ENCODE measurements around the gene KIF26B. TPM values are rescaled to one million over a fixed set of nuclear protein-coding genes. Genes with fewer than 3 reads are reported as not detected.
"Not testable (repeated sequence)": the region's sequence is repeated elsewhere in the genome, so short reads cannot be mapped to it uniquely, and the experiment has no call there.

Gene KIF26B
- total and polyA plus RNA-seq, 8 donors, result 0.27 to 4.5 (median 0.63) TPM

DNA sequence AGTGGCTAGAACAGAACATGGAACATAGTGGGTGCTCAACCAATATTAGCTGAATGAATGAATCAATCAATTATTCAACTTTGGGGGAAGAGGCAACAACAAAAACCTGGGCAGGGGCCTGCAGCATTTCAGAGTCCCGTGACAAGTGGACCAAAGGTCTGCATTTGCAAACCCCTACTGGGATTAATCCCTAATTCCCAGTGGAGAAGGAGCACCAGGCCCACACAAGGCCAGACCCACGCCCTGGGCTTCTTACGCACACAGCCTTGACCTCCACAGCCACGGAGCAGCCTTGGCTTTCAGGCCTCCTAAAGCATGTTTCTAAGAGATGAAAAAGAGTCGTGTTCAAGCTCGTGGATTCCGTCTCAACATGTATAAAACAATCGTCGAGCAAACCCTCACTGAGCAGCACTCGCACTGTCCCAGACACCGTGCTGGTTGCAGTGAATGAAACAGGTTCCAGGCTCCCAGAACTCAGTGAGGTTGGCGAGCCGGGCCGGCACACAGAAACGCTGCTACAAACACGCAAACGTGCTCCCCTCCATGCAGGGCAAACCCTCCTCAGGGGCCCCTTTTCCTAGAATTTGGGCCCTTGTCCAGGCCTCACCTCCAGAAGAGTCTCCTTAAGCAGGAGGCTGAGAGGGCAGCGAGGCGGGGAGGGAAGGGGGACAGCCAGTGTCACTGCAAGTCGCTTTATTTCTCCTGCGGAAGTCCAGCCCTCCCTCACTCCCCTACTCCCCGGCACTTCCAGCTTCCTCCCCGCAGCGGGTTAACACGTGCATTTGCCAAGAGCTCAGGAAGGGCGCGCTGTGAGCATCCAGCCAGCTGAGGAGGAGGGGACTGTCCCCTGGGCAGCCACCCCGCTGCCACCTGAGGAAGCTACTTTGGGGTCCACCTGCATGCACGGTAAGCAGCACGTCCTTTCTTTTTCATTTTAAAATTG, 556.4 kb downstream of the KIF26B start:
- no peak for FAIRE-seq
- DNase-seq, result no peak

DNA sequence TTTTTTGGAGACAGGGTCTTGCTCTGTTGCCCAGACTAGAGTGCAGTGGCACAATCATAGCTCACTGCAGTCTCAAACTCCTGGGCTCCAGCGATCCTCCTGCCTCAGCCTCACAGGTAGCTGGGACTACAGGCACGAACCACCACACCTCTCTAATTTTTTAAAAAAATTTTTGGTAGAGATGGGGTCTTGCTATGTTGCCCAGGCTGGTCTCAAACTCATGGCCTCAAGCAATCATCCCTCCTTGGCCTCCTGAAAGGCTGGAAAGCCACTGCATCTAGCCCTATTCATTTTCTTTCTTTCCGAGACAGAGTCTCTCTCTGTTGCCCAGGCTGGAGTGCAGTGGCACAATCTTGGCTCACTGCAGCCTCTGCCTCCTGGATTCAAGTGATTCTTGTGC, 559.2 kb downstream of the KIF26B start:
- H3K4me1 ChIP-seq; H3K9me3 ChIP-seq; H3K36me3 ChIP-seq; H3K27me3 ChIP-seq; FAIRE-seq; H3K4me3 ChIP-seq; DNase-seq; H3K27ac ChIP-seq; intact Hi-C loops (cut with DNase I); ATAC-seq: not testable (repeated sequence)
- 63 to 70% methylated on average over 3 of the region's 3 CpGs for WGBS, 2 donors

More for the DNA sequence above, 556.4 kb downstream of the KIF26B start:
- intact Hi-C loops (cut with DNase I), result no loop called here
- no peak overlapping the region for H3K4me3 ChIP-seq
- 65 to 66% methylated on average over 30 of the region's 30 CpGs for WGBS, 2 donors
- H3K27ac ChIP-seq, result no peak overlapping the region
- no peaks in the 10 kb centered on the region for H3K4me1 ChIP-seq
- no peaks in the 10 kb centered on the region for H3K27me3 ChIP-seq
- TF ChIP-seq, protein P1, sequence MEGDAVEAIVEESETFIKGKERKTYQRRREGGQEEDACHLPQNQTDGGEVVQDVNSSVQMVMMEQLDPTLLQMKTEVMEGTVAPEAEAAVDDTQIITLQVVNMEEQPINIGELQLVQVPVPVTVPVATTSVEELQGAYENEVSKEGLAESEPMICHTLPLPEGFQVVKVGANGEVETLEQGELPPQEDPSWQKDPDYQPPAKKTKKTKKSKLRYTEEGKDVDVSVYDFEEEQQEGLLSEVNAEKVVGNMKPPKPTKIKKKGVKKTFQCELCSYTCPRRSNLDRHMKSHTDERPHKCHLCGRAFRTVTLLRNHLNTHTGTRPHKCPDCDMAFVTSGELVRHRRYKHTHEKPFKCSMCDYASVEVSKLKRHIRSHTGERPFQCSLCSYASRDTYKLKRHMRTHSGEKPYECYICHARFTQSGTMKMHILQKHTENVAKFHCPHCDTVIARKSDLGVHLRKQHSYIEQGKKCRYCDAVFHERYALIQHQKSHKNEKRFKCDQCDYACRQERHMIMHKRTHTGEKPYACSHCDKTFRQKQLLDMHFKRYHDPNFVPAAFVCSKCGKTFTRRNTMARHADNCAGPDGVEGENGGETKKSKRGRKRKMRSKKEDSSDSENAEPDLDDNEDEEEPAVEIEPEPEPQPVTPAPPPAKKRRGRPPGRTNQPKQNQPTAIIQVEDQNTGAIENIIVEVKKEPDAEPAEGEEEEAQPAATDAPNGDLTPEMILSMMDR (IDR thresholded peaks at IDR 0.05), result no peak
- H3K36me3 ChIP-seq, result no peaks in the 10 kb centered on the region
- ATAC-seq, result no peak
- no peaks in the 10 kb centered on the region for H3K9me3 ChIP-seq

DNA sequence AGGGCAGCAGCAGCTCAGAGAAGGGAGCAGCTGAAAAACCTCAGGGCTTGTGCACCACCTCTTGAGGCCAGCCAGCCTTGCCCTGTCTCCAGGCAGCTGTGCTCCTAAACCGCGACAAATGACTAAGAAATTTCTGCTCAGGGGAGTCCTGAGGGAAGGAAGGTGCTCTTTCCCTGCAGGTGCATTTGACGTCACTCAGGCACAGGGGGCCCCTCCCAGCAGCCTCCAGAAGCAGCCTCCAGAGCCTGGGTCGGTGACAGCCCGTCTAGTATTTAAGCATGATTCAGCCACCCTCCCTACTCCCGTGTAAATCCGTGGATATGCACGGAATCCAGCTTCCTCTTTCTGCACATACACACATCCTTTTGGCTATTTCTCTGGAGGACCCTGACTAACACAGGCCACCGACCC, 560.5 kb downstream of the KIF26B start:
- no peak for FAIRE-seq
- no peak for DNase-seq
- intact Hi-C loops (cut with DNase I), result no loop called here
- 58 to 60% methylated on average over 9 of the region's 9 CpGs for WGBS, 2 donors
- Histone ChIP-seq H3K9me3 (no peaks in the 10 kb centered on the region), H3K4me1 (no peaks in the 10 kb centered on the region), H3K27me3 (no peaks in the 10 kb centered on the region), H3K36me3 (no peaks in the 10 kb centered on the region), H3K4me3 (no peak overlapping the region), H3K27ac (no peak overlapping the region)
- ATAC-seq, result no peak
- TF ChIP-seq, protein P1 (IDR thresholded peaks at IDR 0.05), result no peak

DNA sequence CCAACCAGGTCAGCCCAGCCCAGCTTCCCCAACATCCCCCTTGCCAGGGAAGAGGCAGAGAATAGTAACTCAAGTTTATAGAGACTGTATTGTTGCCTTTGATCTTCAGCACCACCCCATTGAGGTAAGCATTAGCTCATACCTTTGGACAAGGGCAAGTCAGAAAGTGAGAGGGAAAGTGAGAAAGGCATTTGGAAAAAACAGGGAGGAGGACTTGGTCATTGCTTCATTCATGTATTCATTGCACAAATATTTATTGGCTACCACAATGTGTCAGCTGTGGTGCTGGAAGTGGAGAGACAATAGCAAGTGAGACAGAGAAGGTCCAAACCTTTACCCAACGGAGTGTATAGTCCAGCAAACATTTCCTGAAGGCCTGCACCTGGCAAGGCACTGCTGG, 561.2 kb downstream of the KIF26B start:
- TF ChIP-seq, protein P1 (IDR thresholded peaks at IDR 0.05), result no peak
- Histone ChIP-seq H3K4me1 (no peaks in the 10 kb centered on the region), H3K9me3 (no peaks in the 10 kb centered on the region), H3K27ac (no peak overlapping the region), H3K4me3 (no peak overlapping the region), H3K27me3 (no peaks in the 10 kb centered on the region), H3K36me3 (no peaks in the 10 kb centered on the region)
- DNase-seq (no peak), ATAC-seq (peak in 1 of 4 donors; percentile 45), FAIRE-seq (no peak)
- 50 to 58% methylated on average over 1 of the region's 1 CpG for WGBS, 2 donors
- intact Hi-C loops (cut with DNase I), result no loop called here

DNA sequence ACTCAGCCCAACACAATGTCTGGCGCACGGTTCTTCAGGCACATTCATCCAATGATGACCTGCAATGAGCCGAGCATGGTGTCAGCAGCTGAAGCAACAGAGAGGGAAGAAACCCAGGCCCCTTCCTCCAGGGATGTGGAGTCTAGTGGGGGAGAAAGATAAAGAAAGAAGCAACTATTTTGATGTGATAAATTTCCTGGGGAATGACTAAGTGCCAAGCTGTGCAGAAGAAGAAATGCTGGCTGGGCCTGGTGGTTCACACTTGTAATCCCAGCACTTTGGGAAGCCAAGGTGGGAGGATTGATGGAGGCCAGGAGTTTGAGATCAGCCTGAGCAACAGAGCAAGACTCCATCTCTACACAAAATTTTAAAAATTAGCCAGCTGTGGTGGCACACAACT, 561.8 kb downstream of the KIF26B start:
- TF ChIP-seq, protein P1 (IDR thresholded peaks at IDR 0.05), result no peak
- WGBS, 2 donors, result 83 to 95% methylated on average over 3 of the region's 3 CpGs
- no peaks in the 10 kb centered on the region for H3K27me3 ChIP-seq
- ATAC-seq, result no peak
- no peaks in the 10 kb centered on the region for H3K9me3 ChIP-seq
- H3K36me3 ChIP-seq, result no peaks in the 10 kb centered on the region
- DNase-seq, result no peak
- FAIRE-seq, result no peak
- H3K27ac ChIP-seq, result no peak overlapping the region
- no peak overlapping the region for H3K4me3 ChIP-seq
- no peaks in the 10 kb centered on the region for H3K4me1 ChIP-seq
- intact Hi-C loops (cut with DNase I), result no loop called here

Data from pancreas (tissue), 10 donors.